T-helper 2 cell treated with Interferon-gamma antibody and Interleukin-4, amounts not matched to agents 5 μg/mL and 100 μg/mL, for 36 hours (primary cell): ENCODE data around the gene STMN3.
"Not testable (repeated sequence)": the region's sequence is repeated elsewhere in the genome, so short reads cannot be mapped to it uniquely, and the experiment has no call there.

Experiments
- DNase-seq: peaks from one replicate; pipeline ENCODE4 v3.0.0; 2021; ENCODE audit warnings: low spot score
- H3K27ac Mint-ChIP-seq: one replicate; pipeline ENCODE4 v1.8.0; 2021; ENCODE audit warnings: mild to moderate bottlenecking, mixed read lengths
- H3K27me3 Mint-ChIP-seq: one replicate; pipeline ENCODE4 v1.8.0; 2021; ENCODE audit warnings: low read depth, mixed read lengths
- H3K36me3 Mint-ChIP-seq: one replicate; pipeline ENCODE4 v1.8.0; 2021; ENCODE audit warnings: low read depth, mixed read lengths
- H3K4me1 Mint-ChIP-seq: one replicate; pipeline ENCODE4 v1.8.0; 2021; ENCODE audit warnings: low read depth, mixed read lengths
- H3K4me3 Mint-ChIP-seq: one replicate; pipeline ENCODE4 v1.8.0; 2022; ENCODE audit warnings: mild to moderate bottlenecking, moderate library complexity, mixed read lengths
- H3K9me3 Mint-ChIP-seq: one replicate; pipeline ENCODE4 v1.8.0; 2021; ENCODE audit warnings: mixed read lengths

The STMN3 gene

GRCh38 chr20:63673951-63674350, 20.7 kb upstream of the STMN3 start:
- Mint-ChIP-seq H3K27ac (no peak overlapping the region), H3K4me3 (no peak overlapping the region), H3K27me3 (no peaks in the 10 kb centered on the region), H3K9me3 (no peaks in the 10 kb centered on the region), H3K4me1 (no peaks in the 10 kb centered on the region), H3K36me3 (peaks cover 16% of the 10 kb centered on the region)
- DNase-seq, result no peak

GRCh38 chr20:63672666-63673065, 19.4 kb upstream of the STMN3 start:
- no peak for DNase-seq

GRCh38 chr20:63671695-63672094, 18.5 kb upstream of the STMN3 start:
- not testable (repeated sequence) for H3K27ac Mint-ChIP-seq, H3K9me3 Mint-ChIP-seq, H3K4me1 Mint-ChIP-seq, H3K4me3 Mint-ChIP-seq, DNase-seq, H3K27me3 Mint-ChIP-seq
- H3K36me3 Mint-ChIP-seq, result peaks cover 27% of the 10 kb centered on the region

More at GRCh38 chr20:63672666-63673065, 19.4 kb upstream of the STMN3 start:
- no peak overlapping the region for H3K27ac Mint-ChIP-seq
- H3K27me3 Mint-ChIP-seq, result no peaks in the 10 kb centered on the region
- no peaks in the 10 kb centered on the region for H3K4me1 Mint-ChIP-seq
- peaks cover 21% of the 10 kb centered on the region for H3K36me3 Mint-ChIP-seq
- no peaks in the 10 kb centered on the region for H3K9me3 Mint-ChIP-seq
- no peak overlapping the region for H3K4me3 Mint-ChIP-seq

- peaks cover 18% of the 10 kb centered on the region for H3K36me3 Mint-ChIP-seq
- DNase-seq, result no peak
Observed at GRCh38 chr20:63668351-63668750, 15.1 kb upstream of the STMN3 start.

GRCh38 chr20:63667858-63668257, 14.6 kb upstream of the STMN3 start:
- no peak overlapping the region for H3K4me3 Mint-ChIP-seq
- DNase-seq, result no peak
- peaks cover 18% of the 10 kb centered on the region for H3K36me3 Mint-ChIP-seq
- H3K27me3 Mint-ChIP-seq, result no peaks in the 10 kb centered on the region
- H3K4me1 Mint-ChIP-seq, result no peaks in the 10 kb centered on the region
- H3K27ac Mint-ChIP-seq, result no peak overlapping the region
- no peaks in the 10 kb centered on the region for H3K9me3 Mint-ChIP-seq

More at GRCh38 chr20:63668351-63668750, 15.1 kb upstream of the STMN3 start:
- no peaks in the 10 kb centered on the region for H3K4me1 Mint-ChIP-seq
- H3K27ac Mint-ChIP-seq, result no peak overlapping the region
- no peak overlapping the region for H3K4me3 Mint-ChIP-seq
- H3K9me3 Mint-ChIP-seq, result no peaks in the 10 kb centered on the region
- H3K27me3 Mint-ChIP-seq, result no peaks in the 10 kb centered on the region

GRCh38 chr20:63665708-63666107, 12.5 kb upstream of the STMN3 start:
- Mint-ChIP-seq H3K27ac (no peak overlapping the region), H3K9me3 (no peaks in the 10 kb centered on the region), H3K4me1 (no peaks in the 10 kb centered on the region), H3K36me3 (peaks cover 24% of the 10 kb centered on the region), H3K4me3 (no peak overlapping the region), H3K27me3 (no peaks in the 10 kb centered on the region)
- no peak for DNase-seq

- no peak overlapping the region for H3K4me3 Mint-ChIP-seq
- DNase-seq, result no peak
- H3K27me3 Mint-ChIP-seq, result no peaks in the 10 kb centered on the region
- H3K27ac Mint-ChIP-seq, result no peak overlapping the region
- peaks cover 22% of the 10 kb centered on the region for H3K36me3 Mint-ChIP-seq
- H3K9me3 Mint-ChIP-seq, result no peaks in the 10 kb centered on the region
- peaks cover under 1% of the 10 kb centered on the region for H3K4me1 Mint-ChIP-seq
Observed at GRCh38 chr20:63664861-63665594, 11.8 kb upstream of the STMN3 start.

- no peak overlapping the region for H3K4me3 Mint-ChIP-seq
- no peaks in the 10 kb centered on the region for H3K27me3 Mint-ChIP-seq
- no peak overlapping the region for H3K27ac Mint-ChIP-seq
- H3K36me3 Mint-ChIP-seq, result peaks cover 22% of the 10 kb centered on the region
- no peaks in the 10 kb centered on the region for H3K9me3 Mint-ChIP-seq
- peaks cover 5% of the 10 kb centered on the region for H3K4me1 Mint-ChIP-seq
- no peak for DNase-seq
Observed at GRCh38 chr20:63664143-63664851, 11.1 kb upstream of the STMN3 start.

GRCh38 chr20:63663332-63664066, 10.3 kb upstream of the STMN3 start:
- Mint-ChIP-seq H3K27ac (no peak overlapping the region), H3K27me3 (no peaks in the 10 kb centered on the region), H3K4me3 (no peak overlapping the region), H3K36me3 (peaks cover 17% of the 10 kb centered on the region), H3K9me3 (no peaks in the 10 kb centered on the region), H3K4me1 (peaks cover 9% of the 10 kb centered on the region)
- no peak for DNase-seq

- H3K4me1 Mint-ChIP-seq, result peaks cover 11% of the 10 kb centered on the region
- H3K9me3 Mint-ChIP-seq, result no peaks in the 10 kb centered on the region
- DNase-seq, result no peak
- peaks cover 15% of the 10 kb centered on the region for H3K36me3 Mint-ChIP-seq
- no peak overlapping the region for H3K27ac Mint-ChIP-seq
- no peak overlapping the region for H3K4me3 Mint-ChIP-seq
- H3K27me3 Mint-ChIP-seq, result no peaks in the 10 kb centered on the region
Observed at GRCh38 chr20:63662813-63663189, 9.6 kb upstream of the STMN3 start.

- Mint-ChIP-seq H3K27me3 (no peaks in the 10 kb centered on the region), H3K36me3 (peaks cover 13% of the 10 kb centered on the region), H3K9me3 (no peaks in the 10 kb centered on the region), H3K27ac (no peak overlapping the region), H3K4me1 (peaks cover 11% of the 10 kb centered on the region), H3K4me3 (no peak overlapping the region)
- no peak for DNase-seq
Observed at GRCh38 chr20:63661959-63662812, 9.0 kb upstream of the STMN3 start.

GRCh38 chr20:63661108-63661507, 7.9 kb upstream of the STMN3 start:
- Mint-ChIP-seq H3K4me3 (no peak overlapping the region), H3K27me3 (no peaks in the 10 kb centered on the region)
- DNase-seq, result no peak

GRCh38 chr20:63660622-63661021, 7.4 kb upstream of the STMN3 start:
- Mint-ChIP-seq H3K36me3 (peaks cover 10% of the 10 kb centered on the region), H3K4me3 (no peak overlapping the region), H3K27me3 (no peaks in the 10 kb centered on the region), H3K27ac (no peak overlapping the region), H3K4me1 (peaks cover 11% of the 10 kb centered on the region), H3K9me3 (no peaks in the 10 kb centered on the region)
- no peak for DNase-seq

More at GRCh38 chr20:63661108-63661507, 7.9 kb upstream of the STMN3 start:
- peaks cover 10% of the 10 kb centered on the region for H3K36me3 Mint-ChIP-seq
- H3K4me1 Mint-ChIP-seq, result peaks cover 11% of the 10 kb centered on the region
- H3K9me3 Mint-ChIP-seq, result no peaks in the 10 kb centered on the region
- no peak overlapping the region for H3K27ac Mint-ChIP-seq
